Neural progenitor cell (in vitro differentiated cells): ENCODE data around the gene UBXN6.

ENCODE experiments used
- EZH2phosphoT487 ChIP-seq: fragments of 200-600 bp; sonication (generic); IDR thresholded peaks from 2 replicates; pipeline ENCODE4 v1.6.1; 2017; ENCODE audit warnings: antibody characterized with exemption
- TF ChIP-seq, protein P1 (sequence below): fragments of 200-600 bp; sonication (generic); IDR thresholded peaks from 2 replicates; pipeline ENCODE4 v1.5.1; 2017; ENCODE audit warnings: antibody characterized with exemption, mild to moderate bottlenecking

DNA sequence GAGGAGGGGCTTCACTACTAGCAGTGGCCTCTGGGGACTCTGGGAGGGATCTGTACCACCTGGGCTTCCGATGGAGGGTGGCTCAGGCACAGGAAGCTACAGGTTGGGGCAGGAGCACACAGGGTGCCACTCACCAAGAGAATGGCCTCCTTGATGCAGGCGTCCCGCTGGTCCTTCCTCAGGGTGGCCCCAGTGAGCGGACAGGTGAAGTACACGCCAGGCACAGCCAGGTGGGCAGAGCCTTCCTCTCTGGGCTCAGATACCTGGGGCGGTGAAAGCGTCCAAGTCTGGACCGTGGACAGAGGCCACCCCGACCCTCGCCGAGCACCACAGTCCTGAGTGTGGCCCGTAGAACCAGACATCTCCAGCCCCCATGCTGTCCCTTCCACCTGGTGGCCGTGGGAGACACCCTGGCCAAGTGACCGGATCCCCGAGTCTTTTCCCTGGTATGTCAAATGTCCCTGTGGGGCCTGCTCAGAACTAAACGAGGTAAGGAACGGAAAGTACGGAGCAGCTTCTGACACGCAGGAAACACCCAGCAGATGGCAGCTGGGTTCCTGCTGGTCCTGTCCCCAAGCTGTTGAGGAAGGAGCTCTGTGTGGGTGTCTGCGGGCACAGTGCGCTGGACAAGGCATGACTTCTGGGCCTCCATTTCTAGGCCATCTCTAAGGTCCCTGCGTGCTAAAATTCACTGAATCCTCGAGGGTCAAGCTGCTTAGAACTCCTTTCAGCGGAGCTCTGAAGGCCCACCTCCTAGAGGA lies 5.2 kb downstream of the UBXN6 start:
- TF ChIP-seq, protein P1, sequence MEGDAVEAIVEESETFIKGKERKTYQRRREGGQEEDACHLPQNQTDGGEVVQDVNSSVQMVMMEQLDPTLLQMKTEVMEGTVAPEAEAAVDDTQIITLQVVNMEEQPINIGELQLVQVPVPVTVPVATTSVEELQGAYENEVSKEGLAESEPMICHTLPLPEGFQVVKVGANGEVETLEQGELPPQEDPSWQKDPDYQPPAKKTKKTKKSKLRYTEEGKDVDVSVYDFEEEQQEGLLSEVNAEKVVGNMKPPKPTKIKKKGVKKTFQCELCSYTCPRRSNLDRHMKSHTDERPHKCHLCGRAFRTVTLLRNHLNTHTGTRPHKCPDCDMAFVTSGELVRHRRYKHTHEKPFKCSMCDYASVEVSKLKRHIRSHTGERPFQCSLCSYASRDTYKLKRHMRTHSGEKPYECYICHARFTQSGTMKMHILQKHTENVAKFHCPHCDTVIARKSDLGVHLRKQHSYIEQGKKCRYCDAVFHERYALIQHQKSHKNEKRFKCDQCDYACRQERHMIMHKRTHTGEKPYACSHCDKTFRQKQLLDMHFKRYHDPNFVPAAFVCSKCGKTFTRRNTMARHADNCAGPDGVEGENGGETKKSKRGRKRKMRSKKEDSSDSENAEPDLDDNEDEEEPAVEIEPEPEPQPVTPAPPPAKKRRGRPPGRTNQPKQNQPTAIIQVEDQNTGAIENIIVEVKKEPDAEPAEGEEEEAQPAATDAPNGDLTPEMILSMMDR = no peak
- TF ChIP-seq EZH2phosphoT487 = no peak
